Trophoblast cell (in vitro differentiated cells and primary cell): Measurements from ENCODE around the gene MRPL46.

Experiments used
- DNase-seq, 2 donors: peaks; one replicate each; pipeline ENCODE4 v3.0.0-alpha.2; 2016
- H2AFZ ChIP-seq: 2 replicates; pipeline ENCODE4 v1.6.1; 2013; ENCODE audit warnings: low read length, moderate library complexity, mild to moderate bottlenecking; ENCODE audit not compliant: insufficient read depth, poor library complexity
- H2AK5ac ChIP-seq: 2 replicates; pipeline ENCODE4 v1.6.1; 2013; ENCODE audit warnings: mild to moderate bottlenecking, low read length
- H2BK120ac ChIP-seq: 2 replicates; pipeline ENCODE4 v1.6.1; 2013; ENCODE audit warnings: low read length, mild to moderate bottlenecking, moderate library complexity; ENCODE audit not compliant: insufficient read depth, poor library complexity
- H2BK12ac ChIP-seq: 2 replicates; pipeline ENCODE4 v1.6.1; 2013; ENCODE audit warnings: mild to moderate bottlenecking, low read length, moderate library complexity
- H2BK5ac ChIP-seq: 2 replicates; pipeline ENCODE4 v1.6.1; 2013; ENCODE audit warnings: low read length, low read depth, moderate library complexity, mild to moderate bottlenecking; ENCODE audit not compliant: poor library complexity
- H3K14ac ChIP-seq: 2 replicates; pipeline ENCODE4 v1.6.1; 2013; ENCODE audit warnings: mild to moderate bottlenecking, low read length
- H3K18ac ChIP-seq: 2 replicates; pipeline ENCODE4 v1.6.1; 2013; ENCODE audit warnings: mild to moderate bottlenecking, low read length
- H3K23ac ChIP-seq: 2 replicates; pipeline ENCODE4 v1.6.1; 2013; ENCODE audit warnings: low read length
- H3K27ac ChIP-seq: 2 replicates; pipeline ENCODE4 v1.5.1; 2013; ENCODE audit warnings: low read depth, mild to moderate bottlenecking, inconsistent platforms, low read length, moderate library complexity
- H3K27me3 ChIP-seq: 2 replicates; pipeline ENCODE4 v1.6.1; 2013; ENCODE audit warnings: inconsistent platforms, mild to moderate bottlenecking, low read length, moderate library complexity; ENCODE audit not compliant: insufficient read depth
- H3K36me3 ChIP-seq, 2 experiments: 1 replicate in 1 of 2; 2 replicates in 1 of 2; pipeline ENCODE4 v1.6.1; 2013; ENCODE audit warnings: low read length in 2 of 2, mild to moderate bottlenecking in 2 of 2, moderate library complexity in 1 of 2; ENCODE audit not compliant: insufficient read depth in 2 of 2, control insufficient read depth in 1 of 2
- H3K4ac ChIP-seq: 2 replicates; pipeline ENCODE4 v1.6.1; 2013; ENCODE audit warnings: low read depth, mild to moderate bottlenecking, low read length, moderate library complexity
- H3K4me1 ChIP-seq, 2 experiments: 1 replicate in 1 of 2; 2 replicates in 1 of 2; pipeline ENCODE4 v1.6.1; 2013; ENCODE audit warnings: low read length in 2 of 2, mild to moderate bottlenecking in 2 of 2, moderate library complexity in 1 of 2; ENCODE audit not compliant: insufficient read depth in 2 of 2, control insufficient read depth in 1 of 2
- H3K4me2 ChIP-seq: 2 replicates; pipeline ENCODE4 v1.6.1; 2013; ENCODE audit warnings: inconsistent platforms, mild to moderate bottlenecking, low read length, moderate library complexity
- H3K4me3 ChIP-seq: 2 replicates; pipeline ENCODE4 v1.5.1; 2013; ENCODE audit warnings: mild to moderate bottlenecking, low read depth, low read length, inconsistent platforms
- H3K79me1 ChIP-seq: one replicate; pipeline ENCODE4 v1.6.1; 2013; ENCODE audit warnings: low read length
- H3K79me2 ChIP-seq: 2 replicates; pipeline ENCODE4 v1.6.1; 2013; ENCODE audit warnings: low read length, mild to moderate bottlenecking; ENCODE audit not compliant: control insufficient read depth, insufficient read depth, poor library complexity
- H3K9ac ChIP-seq: 2 replicates; pipeline ENCODE4 v1.6.1; 2013; ENCODE audit warnings: mild to moderate bottlenecking, low read length
- H3K9me3 ChIP-seq: 2 replicates; pipeline ENCODE4 v1.6.1; 2013; ENCODE audit warnings: low read depth, mild to moderate bottlenecking, control low read depth, inconsistent platforms, low read length; ENCODE audit not compliant: insufficient read depth
- H4K12ac ChIP-seq: 2 replicates; pipeline ENCODE4 v1.6.1; 2013; ENCODE audit warnings: low read depth, mild to moderate bottlenecking, low read length, moderate library complexity
- H4K8ac ChIP-seq: 2 replicates; pipeline ENCODE4 v1.6.1; 2013; ENCODE audit warnings: low read depth, mild to moderate bottlenecking, low read length, moderate library complexity
- H4K91ac ChIP-seq: one replicate; pipeline ENCODE4 v1.6.1; 2013; ENCODE audit warnings: low read depth, mild to moderate bottlenecking, low read length, moderate library complexity
- WGBS: extraction: QIAGEN DNeasy Blood & Tissue Kit; methylation state at CpG from one replicate; pipeline ENCODE4 v1.1.7; 2013; ENCODE audit warnings: missing lambda C conversion rate; ENCODE audit not compliant: insufficient read length, insufficient coverage; ENCODE audit errors: extremely low coverage; 5-methylcytosine and 5-hydroxymethylcytosine counted together

The MRPL46 gene

GRCh38 chr15:88480981-88481380 lies 13.8 kb upstream of the MRPL46 start:
- no CpG with 5 or more reads among the region's 8 CpGs for WGBS
- H4K8ac ChIP-seq = no peak overlapping the region
- no peaks in the 10 kb centered on the region for H3K27me3 ChIP-seq
- H2BK5ac ChIP-seq = no peak overlapping the region
- no peak overlapping the region for H3K4ac ChIP-seq
- no peaks in the 10 kb centered on the region for H3K79me2 ChIP-seq
- H3K18ac ChIP-seq = no peak overlapping the region
- H3K4me3 ChIP-seq = no peak overlapping the region
- no peak overlapping the region for H2AFZ ChIP-seq
- no peak for DNase-seq
- no peak overlapping the region for H4K12ac ChIP-seq
- no peak overlapping the region for H2AK5ac ChIP-seq
- H3K4me2 ChIP-seq = no peak overlapping the region
- peaks cover 8 to 15% of the 10 kb centered on the region in 2 experiments for H3K4me1 ChIP-seq
- H2BK120ac ChIP-seq = no peak overlapping the region
- H3K9me3 ChIP-seq = no peaks in the 10 kb centered on the region
- H3K9ac ChIP-seq = no peak overlapping the region
- peaks cover 6% of the 10 kb centered on the region for H3K79me1 ChIP-seq
- H4K91ac ChIP-seq = no peak overlapping the region
- peaks cover 11 to 16% of the 10 kb centered on the region in 2 experiments for H3K36me3 ChIP-seq
- H3K23ac ChIP-seq = no peak overlapping the region
- H3K14ac ChIP-seq = no peak overlapping the region
- H2BK12ac ChIP-seq = no peak overlapping the region
- H3K27ac ChIP-seq = no peak overlapping the region

GRCh38 chr15:88479169-88479568 lies 12.0 kb upstream of the MRPL46 start:
- no peaks in the 10 kb centered on the region for H3K9me3 ChIP-seq
- no peak for DNase-seq
- H2AK5ac ChIP-seq = no peak overlapping the region
- H2BK5ac ChIP-seq = peak overlapping the region; percentile 4
- H3K79me1 ChIP-seq = no peaks in the 10 kb centered on the region
- no peak overlapping the region for H3K14ac ChIP-seq
- H3K27ac ChIP-seq = no peak overlapping the region
- peak overlapping the region; percentile 44 for H4K8ac ChIP-seq
- H2BK12ac ChIP-seq = peak overlapping the region; percentile 51
- no CpG with 5 or more reads among the region's 3 CpGs for WGBS
- H2AFZ ChIP-seq = no peak overlapping the region
- H3K4me1 ChIP-seq = peaks cover 0 to 3% of the 10 kb centered on the region in 2 experiments
- H3K9ac ChIP-seq = no peak overlapping the region
- H3K23ac ChIP-seq = no peak overlapping the region
- H3K4me2 ChIP-seq = no peak overlapping the region
- peaks cover 14 to 24% of the 10 kb centered on the region in 2 experiments for H3K36me3 ChIP-seq
- H3K4ac ChIP-seq = no peak overlapping the region
- no peak overlapping the region for H3K18ac ChIP-seq
- H4K12ac ChIP-seq = no peak overlapping the region
- H3K27me3 ChIP-seq = no peaks in the 10 kb centered on the region
- H3K4me3 ChIP-seq = no peak overlapping the region
- H3K79me2 ChIP-seq = no peaks in the 10 kb centered on the region
- H2BK120ac ChIP-seq = no peak overlapping the region
- H4K91ac ChIP-seq = peak overlapping the region; percentile 45

GRCh38 chr15:88477904-88478303 lies 10.7 kb upstream of the MRPL46 start:
- Histone ChIP-seq H3K27ac (no peak overlapping the region), H3K4me3 (no peak overlapping the region), H3K4me1 (peaks cover 0 to 3% of the 10 kb centered on the region in 2 experiments), H4K8ac (peak overlapping the region; percentile 20), H3K14ac (no peak overlapping the region), H3K79me2 (no peaks in the 10 kb centered on the region), H3K4ac (no peak overlapping the region), H3K18ac (no peak overlapping the region), H3K79me1 (no peaks in the 10 kb centered on the region), H3K36me3 (peaks cover 16 to 30% of the 10 kb centered on the region in 2 experiments), H3K4me2 (no peak overlapping the region), H4K91ac (no peak overlapping the region), H3K27me3 (no peaks in the 10 kb centered on the region), H2AK5ac (no peak overlapping the region), H2BK120ac (no peak overlapping the region), H3K9me3 (no peaks in the 10 kb centered on the region), H2BK12ac (peak overlapping the region; percentile 12), H4K12ac (no peak overlapping the region), H3K23ac (no peak overlapping the region), H2AFZ (no peak overlapping the region), H3K9ac (no peak overlapping the region), H2BK5ac (no peak overlapping the region)
- no CpG with 5 or more reads among the region's 5 CpGs for WGBS
- DNase-seq = no peak

GRCh38 chr15:88477126-88477525 lies 9.9 kb upstream of the MRPL46 start:
- H2AFZ ChIP-seq = no peak overlapping the region
- H3K18ac ChIP-seq = no peak overlapping the region
- H4K91ac ChIP-seq = no peak overlapping the region

More at GRCh38 chr15:88477126-88477525, 9.9 kb upstream of the MRPL46 start:
- no peak overlapping the region for H2BK12ac ChIP-seq
- DNase-seq = no peak
- no peak overlapping the region for H3K4ac ChIP-seq
- H2AK5ac ChIP-seq = no peak overlapping the region
- no peaks in the 10 kb centered on the region for H3K9me3 ChIP-seq
- H4K8ac ChIP-seq = no peak overlapping the region
- no peaks in the 10 kb centered on the region for H3K79me2 ChIP-seq
- H3K27ac ChIP-seq = no peak overlapping the region
- no peak overlapping the region for H3K4me3 ChIP-seq
- no peaks in the 10 kb centered on the region for H3K27me3 ChIP-seq
- H3K23ac ChIP-seq = no peak overlapping the region
- no peaks in the 10 kb centered on the region for H3K79me1 ChIP-seq
- H2BK120ac ChIP-seq = no peak overlapping the region
- no peak overlapping the region for H3K9ac ChIP-seq
- H4K12ac ChIP-seq = no peak overlapping the region
- peaks cover 20 to 36% of the 10 kb centered on the region in 2 experiments for H3K36me3 ChIP-seq
- H3K4me1 ChIP-seq = peaks cover 0 to 3% of the 10 kb centered on the region in 2 experiments
- H3K14ac ChIP-seq = no peak overlapping the region
- no peak overlapping the region for H3K4me2 ChIP-seq
- no CpG with 5 or more reads among the region's 7 CpGs for WGBS
- no peak overlapping the region for H2BK5ac ChIP-seq
